A673 (cell line): ENCODE measurements around the gene MRPL14. TPM values are rescaled to one million over a fixed set of nuclear protein-coding genes. Genes with fewer than 3 reads are reported as not detected.

Experiments used
- BruUV-seq: library from RNA; stranded (reverse); fragments of 400-500 nt; replicated peaks from 2 replicates; lab custom pipeline; 2021; lab: Mats Ljungman, UMichigan
- CTCF ChIA-PET: fragments of 300-600 bp; sonication (Branson Sonifier 250); formaldehyde crosslinking; loops from one replicate; lab custom pipeline; 2022; ENCODE audit warnings: antibody characterized with exemption; lab: Charles Lee
- POLR2A ChIA-PET: fragments of 300-600 bp; sonication (Branson Sonifier 250); formaldehyde crosslinking; loops from one replicate; lab custom pipeline; 2022; ENCODE audit warnings: antibody characterized with exemption; ENCODE audit not compliant: low non-redundant PET; lab: Charles Lee
- DNase-seq: peaks from one replicate; pipeline ENCODE4 v3.0.0-alpha.2; 2015; ENCODE audit warnings: low spot score
- H3K27ac ChIP-seq: fragments of 200-600 bp; sonication (generic); 2 replicates; pipeline ENCODE4 v1.5.1; 2016; ENCODE audit warnings: mixed run types, low read depth, mild to moderate bottlenecking, mixed read lengths, antibody characterized with exemption, low read length; ENCODE audit not compliant: poor library complexity, severe bottlenecking
- H3K27me3 ChIP-seq: fragments of 200-600 bp; sonication (generic); replicated peaks from 2 replicates; pipeline ENCODE4 v1.6.1; 2017; ENCODE audit warnings: mixed run types, low read depth, mild to moderate bottlenecking, mixed read lengths, antibody characterized with exemption, low read length; ENCODE audit not compliant: insufficient read depth, poor library complexity
- H3K36me3 ChIP-seq: fragments of 200-600 bp; sonication (generic); 2 replicates; pipeline ENCODE4 v1.6.1; 2016; ENCODE audit warnings: mixed run types, mild to moderate bottlenecking, mixed read lengths, antibody characterized with exemption, low read length; ENCODE audit not compliant: insufficient read depth, poor library complexity, severe bottlenecking
- H3K4me1 ChIP-seq: fragments of 200-600 bp; sonication (generic); 2 replicates; pipeline ENCODE4 v1.6.1; 2017; ENCODE audit warnings: mixed run types, mild to moderate bottlenecking, mixed read lengths, antibody characterized with exemption, low read length; ENCODE audit not compliant: insufficient read depth, poor library complexity, severe bottlenecking
- H3K4me3 ChIP-seq: fragments of 200-600 bp; sonication (generic); 2 replicates; pipeline ENCODE4 v1.5.1; 2016; ENCODE audit warnings: low read depth, mixed run types, mild to moderate bottlenecking, mixed read lengths, low read length; ENCODE audit not compliant: poor library complexity, severe bottlenecking
- H3K9me3 ChIP-seq: fragments of 200-600 bp; sonication (generic); 2 replicates; pipeline ENCODE4 v1.6.1; 2016; ENCODE audit warnings: mixed run types, low read depth, mild to moderate bottlenecking, mixed read lengths, antibody characterized with exemption, low read length; ENCODE audit not compliant: poor library complexity, severe bottlenecking
- EZH2 ChIP-seq: fragments of 200-600 bp; sonication (generic); IDR thresholded peaks from 2 replicates; pipeline ENCODE4 v1.6.1; 2017; ENCODE audit warnings: borderline replicate concordance, low read depth, mild to moderate bottlenecking, mixed read lengths, antibody characterized with exemption, low read length; ENCODE audit not compliant: poor library complexity, severe bottlenecking
- intact Hi-C: fragments of 100-400 bp; cut with micrococcal nuclease; formaldehyde crosslinking; loops from one replicate; pipeline ENCODE4 v1.10.0; 2022; ENCODE audit not compliant: unreplicated experiment
- total RNA-seq: library from RNA; stranded (reverse); gene quantifications from 2 replicates; pipeline ENCODE4 v1.2.3, GENCODE V29; 2021
- TF ChIP-seq, protein P1 (sequence below): fragments of 300-800, 200-600 bp; sonication (generic); conservative IDR thresholded peaks from 2 replicates; pipeline ENCODE4 v1.5.1; 2017; ENCODE audit warnings: low read depth, mild to moderate bottlenecking, antibody characterized with exemption, low read length, moderate library complexity, mixed read lengths

The MRPL14 gene
- total RNA-seq, 1 experiment from 2014 or later = 78.8 TPM

DNA sequence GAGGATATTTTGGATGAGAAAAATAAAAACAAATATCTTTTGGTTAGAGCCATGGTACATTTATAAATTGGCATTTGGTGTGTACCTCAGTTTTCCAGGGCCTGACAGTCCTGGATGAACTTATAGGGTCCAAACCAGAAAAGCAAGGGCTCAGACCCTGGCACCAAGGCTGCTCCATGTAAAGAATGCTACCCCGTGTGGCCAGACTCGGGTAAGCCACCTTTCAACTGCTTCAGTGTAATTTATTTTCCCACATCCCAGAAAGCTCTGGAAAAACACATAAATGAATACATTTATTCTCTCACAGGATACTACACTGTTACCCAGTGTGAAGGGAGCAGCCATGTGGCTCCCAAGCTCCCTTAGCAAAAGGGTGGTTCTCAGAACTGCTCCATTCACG, 13.8 kb downstream of the MRPL14 start:
- intact Hi-C loops = no loop called here
- ChIA-PET POLR2A (interaction anchor here (0.7 kb wide), 1 partner anchor 486 kb away, joined by 10 read pairs; no protein-coding TSS in a partner anchor), CTCF (no interaction called here)
- H3K9me3 ChIP-seq = no peaks in the 10 kb centered on the region
- no peak overlapping the region for H3K4me3 ChIP-seq
- H3K27ac ChIP-seq = no peak overlapping the region
- no TSS peak for BruUV-seq
- H3K4me1 ChIP-seq = peaks cover 7% of the 10 kb centered on the region
- H3K27me3 ChIP-seq = no peaks in the 10 kb centered on the region
- no peak for DNase-seq
- H3K36me3 ChIP-seq = peaks cover 62% of the 10 kb centered on the region
- TF ChIP-seq EZH2 = no peak
- TF ChIP-seq, protein P1, sequence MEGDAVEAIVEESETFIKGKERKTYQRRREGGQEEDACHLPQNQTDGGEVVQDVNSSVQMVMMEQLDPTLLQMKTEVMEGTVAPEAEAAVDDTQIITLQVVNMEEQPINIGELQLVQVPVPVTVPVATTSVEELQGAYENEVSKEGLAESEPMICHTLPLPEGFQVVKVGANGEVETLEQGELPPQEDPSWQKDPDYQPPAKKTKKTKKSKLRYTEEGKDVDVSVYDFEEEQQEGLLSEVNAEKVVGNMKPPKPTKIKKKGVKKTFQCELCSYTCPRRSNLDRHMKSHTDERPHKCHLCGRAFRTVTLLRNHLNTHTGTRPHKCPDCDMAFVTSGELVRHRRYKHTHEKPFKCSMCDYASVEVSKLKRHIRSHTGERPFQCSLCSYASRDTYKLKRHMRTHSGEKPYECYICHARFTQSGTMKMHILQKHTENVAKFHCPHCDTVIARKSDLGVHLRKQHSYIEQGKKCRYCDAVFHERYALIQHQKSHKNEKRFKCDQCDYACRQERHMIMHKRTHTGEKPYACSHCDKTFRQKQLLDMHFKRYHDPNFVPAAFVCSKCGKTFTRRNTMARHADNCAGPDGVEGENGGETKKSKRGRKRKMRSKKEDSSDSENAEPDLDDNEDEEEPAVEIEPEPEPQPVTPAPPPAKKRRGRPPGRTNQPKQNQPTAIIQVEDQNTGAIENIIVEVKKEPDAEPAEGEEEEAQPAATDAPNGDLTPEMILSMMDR = 0 out of 2 replicates have a peak, but pooled peaks have one; percentile 15

- ChIA-PET POLR2A (no interaction called here), CTCF (no interaction called here)
- H3K9me3 ChIP-seq = no peaks in the 10 kb centered on the region
- H3K4me3 ChIP-seq = no peak overlapping the region
- H3K27ac ChIP-seq = no peak overlapping the region
- H3K27me3 ChIP-seq = no peaks in the 10 kb centered on the region
- no peaks in the 10 kb centered on the region for H3K4me1 ChIP-seq
- BruUV-seq = no TSS peak
- no peak for DNase-seq
- intact Hi-C loops = no loop called here
- TF ChIP-seq, protein P1 = no peak
- TF ChIP-seq EZH2 = no peak
- peaks cover 68% of the 10 kb centered on the region for H3K36me3 ChIP-seq
Measured at GRCh38 chr6:44111434-44112417, 15.5 kb downstream of the MRPL14 start.

GRCh38 chr6:44110966-44111365, 16.3 kb downstream of the MRPL14 start:
- no peak for DNase-seq
- intact Hi-C loops = no loop called here
- Histone ChIP-seq H3K4me1 (no peaks in the 10 kb centered on the region), H3K9me3 (no peaks in the 10 kb centered on the region), H3K36me3 (peaks cover 68% of the 10 kb centered on the region), H3K27ac (no peak overlapping the region), H3K4me3 (no peak overlapping the region), H3K27me3 (no peaks in the 10 kb centered on the region)
- TF ChIP-seq, protein P1 = no peak
- TF ChIP-seq EZH2 = no peak
- POLR2A ChIA-PET = no interaction called here
- CTCF ChIA-PET = no interaction called here
- no TSS peak for BruUV-seq
